ENCODE measurements around the gene ENPEP. TPM values are rescaled to one million over a fixed set of nuclear protein-coding genes. Genes with fewer than 3 reads are reported as not detected.

Gene ENPEP
- total and polyA plus RNA-seq, 3 experiments from 2014 or later: not detected

- Histone ChIP-seq H3K4me1 (ENCODE audit: insufficient read depth, low read length) (no peaks in the 10 kb centered on the region), H3K27me3 (ENCODE audit: insufficient read depth, low read length, poor library complexity, severe bottlenecking) (peaks cover 76% of the 10 kb centered on the region), H3K4me3 (ENCODE audit: low read length) (no peak overlapping the region), H3K36me3 (ENCODE audit: insufficient read depth, low read length) (no peaks in the 10 kb centered on the region), H3K9me3 (ENCODE audit: low read length) (no peaks in the 10 kb centered on the region), H3K27ac (ENCODE audit: low read depth, low read length) (no peak overlapping the region)
- ChIA-PET CTCF (no interaction called here), POLR2A (no interaction called here)
- Mint-ChIP-seq H3K4me1 (peaks cover 7 to 29% (median 13%) of the 10 kb centered on the region in 3 donors), H3K36me3 (no peaks in the 10 kb centered on the region), H3K27ac (no peak overlapping the region), H3K27me3 (peaks cover 90 to 91% of the 10 kb centered on the region in 2 donors), H3K4me3 (no peak overlapping the region), H3K9me3 (peaks cover 0 to 16% (median 7%) of the 10 kb centered on the region in 5 donors)
- no peak for DNase-seq
Measured at GRCh38 chr4:110614173-110614963, 138.4 kb downstream of the ENPEP start.

Other genes with a start within 250 kb of the ENPEP start
- gene PITX2, start 146.9 kb downstream of the ENPEP start, total RNA-seq: not detected
- not detected for gene PITX2, start 146.9 kb downstream of the ENPEP start, polyA plus RNA-seq